Activated naive CD4-positive, alpha-beta T cell treated with anti-CD3 and anti-CD28 coated beads, Interleukin-2, amount 10 ng/mL, durations not matched to agents 7 days and 5 days (primary cell): ENCODE data around the gene CLDN20.
A peak's percentile ranks its signal among the peaks of the same experiment; 100 is the strongest.
"Not testable (repeated sequence)": the region's sequence is repeated elsewhere in the genome, so short reads cannot be mapped to it uniquely, and the experiment has no call there.

Experiments used
- CTCF ChIA-PET: fragments of 350-600 bp; sonication (Branson Sonifier 250); formaldehyde crosslinking; loops from one replicate; lab custom pipeline; 2021; ENCODE audit warnings: antibody characterized with exemption; lab: Charles Lee
- DNase-seq: peaks from one replicate; pipeline ENCODE4 v3.0.0-alpha.2; 2020
- H3K27ac Mint-ChIP-seq: one replicate; pipeline ENCODE4 v1.8.0; 2021; ENCODE audit warnings: mild to moderate bottlenecking, moderate library complexity, mixed read lengths
- H3K27me3 Mint-ChIP-seq: one replicate; pipeline ENCODE4 v1.8.0; 2021; ENCODE audit warnings: mild to moderate bottlenecking, mixed read lengths
- H3K36me3 Mint-ChIP-seq: one replicate; pipeline ENCODE4 v1.8.0; 2021; ENCODE audit warnings: mixed read lengths
- H3K4me1 Mint-ChIP-seq: one replicate; pipeline ENCODE4 v1.8.0; 2021; ENCODE audit warnings: mixed read lengths
- H3K4me3 Mint-ChIP-seq: one replicate; pipeline ENCODE4 v1.8.0; 2021; ENCODE audit warnings: mild to moderate bottlenecking, moderate library complexity, mixed read lengths
- H3K9me3 Mint-ChIP-seq: one replicate; pipeline ENCODE4 v1.8.0; 2021; ENCODE audit warnings: mixed read lengths

Gene CLDN20

DNA sequence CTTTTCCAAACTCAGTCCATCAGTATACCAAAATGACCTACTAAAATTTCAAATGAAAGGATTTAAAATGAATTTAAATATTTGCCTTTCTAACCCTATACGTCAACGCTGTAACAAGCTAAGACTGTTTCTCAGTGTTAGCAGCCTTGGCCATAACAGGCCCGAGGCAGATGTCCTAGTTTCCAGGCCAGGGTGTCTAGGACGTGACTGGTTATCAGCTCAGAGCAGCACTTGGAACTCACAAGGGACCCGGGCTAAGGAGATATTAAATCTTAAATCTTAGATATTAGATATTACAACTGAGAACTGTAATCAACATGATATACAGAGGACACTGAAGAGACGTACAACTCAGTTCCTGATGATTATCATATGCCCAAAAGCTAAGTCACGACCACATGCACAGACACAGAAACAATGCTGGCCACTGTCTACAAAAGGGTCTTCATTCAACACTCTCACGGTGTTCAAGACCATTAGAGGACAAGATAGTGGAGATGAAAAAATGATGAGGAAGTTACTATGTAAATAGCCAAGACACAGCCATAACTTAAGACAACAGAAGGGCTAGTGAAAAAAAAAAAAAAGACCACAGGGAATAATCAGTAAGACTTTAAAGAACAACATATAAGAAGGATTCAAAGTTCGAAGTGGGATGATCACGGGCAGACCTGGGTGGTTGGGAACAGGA is at the start of gene CLDN20:
TSS of gene CLDN20 (plus strand) at position 641 of the 691 bp plus-strand sequence. CDS start 11,707 bp downstream, outside the sequence.
- Mint-ChIP-seq H3K27ac (no peak within 1 kb of the TSS), H3K4me3 (no peak within 1 kb of the TSS), H3K36me3 (peaks cover 30% of the 10 kb centered on the region), H3K4me1 (peaks cover 4% of the 10 kb centered on the region), H3K27me3 (no peaks in the 10 kb centered on the region), H3K9me3 (no peaks in the 10 kb centered on the region)
- DNase-seq: no peak
- CTCF ChIA-PET: no interaction called here

GRCh38 chr6:155215906-155216305 is 47.9 kb upstream of the CLDN20 start:
- H3K27ac Mint-ChIP-seq: no peak overlapping the region
- no peaks in the 10 kb centered on the region for H3K9me3 Mint-ChIP-seq
- no peak overlapping the region for H3K4me3 Mint-ChIP-seq
- H3K36me3 Mint-ChIP-seq: no peaks in the 10 kb centered on the region
- no peak for DNase-seq
- H3K4me1 Mint-ChIP-seq: no peaks in the 10 kb centered on the region
- CTCF ChIA-PET: interaction anchor here (0.8 kb wide), 1 partner anchor 32 kb away, joined by 3 read pairs; no protein-coding TSS in a partner anchor
- H3K27me3 Mint-ChIP-seq: peaks cover 6% of the 10 kb centered on the region

DNA sequence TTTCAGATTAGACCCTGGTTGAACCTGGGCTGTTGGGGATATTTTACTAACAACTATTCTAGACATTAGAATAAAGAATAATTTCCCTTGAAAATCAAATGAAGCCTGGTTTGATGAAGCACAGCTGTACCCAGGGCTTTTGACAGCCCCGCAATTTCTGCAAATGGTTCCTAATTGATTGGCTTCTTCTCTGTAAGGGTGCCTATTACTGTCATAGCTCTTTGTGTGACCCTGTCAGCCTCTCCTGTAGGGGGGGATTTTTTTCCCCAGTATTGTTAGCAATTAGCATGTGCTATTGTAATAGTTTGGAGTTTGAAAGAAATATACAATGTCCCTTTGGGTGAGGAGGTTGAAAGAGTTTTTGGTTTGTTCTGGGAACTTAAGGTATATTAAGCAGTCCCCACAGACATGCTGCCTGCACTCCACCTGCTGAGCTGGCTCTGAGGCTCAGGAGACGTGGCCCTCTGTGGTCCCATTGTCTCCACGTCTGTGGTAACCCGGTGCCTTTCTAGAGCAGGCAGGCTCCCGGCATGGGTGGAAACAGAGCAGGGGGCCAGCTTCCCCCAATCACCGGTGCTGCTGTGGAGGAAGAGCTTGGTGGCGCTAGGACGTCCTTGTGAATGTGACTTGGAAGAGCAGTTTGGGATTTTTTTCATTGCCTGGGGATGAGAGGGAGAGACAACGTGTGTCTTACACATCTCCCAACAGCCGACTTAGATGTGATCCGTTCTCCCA is 47.3 kb upstream of the CLDN20 start:
- DNase-seq: no peak
- no peaks in the 10 kb centered on the region for H3K36me3 Mint-ChIP-seq
- CTCF ChIA-PET: interaction anchor here (0.8 kb wide), 1 partner anchor 32 kb away, joined by 3 read pairs; no protein-coding TSS in a partner anchor
- no peak overlapping the region for H3K27ac Mint-ChIP-seq
- peaks cover 6% of the 10 kb centered on the region for H3K27me3 Mint-ChIP-seq
- H3K9me3 Mint-ChIP-seq: no peaks in the 10 kb centered on the region
- no peak overlapping the region for H3K4me3 Mint-ChIP-seq
- no peaks in the 10 kb centered on the region for H3K4me1 Mint-ChIP-seq

- CTCF ChIA-PET, H3K4me3 Mint-ChIP-seq, H3K27ac Mint-ChIP-seq, H3K4me1 Mint-ChIP-seq, H3K9me3 Mint-ChIP-seq, H3K27me3 Mint-ChIP-seq, H3K36me3 Mint-ChIP-seq, DNase-seq: not testable (repeated sequence)
Measured at GRCh38 chr6:155218711-155219110, 45.1 kb upstream of the CLDN20 start.

GRCh38 chr6:155219299-155219698 is 44.5 kb upstream of the CLDN20 start:
- no peak for DNase-seq
- H3K27ac Mint-ChIP-seq: no peak overlapping the region
- no peak overlapping the region for H3K4me3 Mint-ChIP-seq
- H3K9me3 Mint-ChIP-seq: no peaks in the 10 kb centered on the region
- CTCF ChIA-PET: no interaction called here
- peaks cover 10% of the 10 kb centered on the region for H3K4me1 Mint-ChIP-seq
- no peaks in the 10 kb centered on the region for H3K36me3 Mint-ChIP-seq
- H3K27me3 Mint-ChIP-seq: peaks cover 6% of the 10 kb centered on the region

DNA sequence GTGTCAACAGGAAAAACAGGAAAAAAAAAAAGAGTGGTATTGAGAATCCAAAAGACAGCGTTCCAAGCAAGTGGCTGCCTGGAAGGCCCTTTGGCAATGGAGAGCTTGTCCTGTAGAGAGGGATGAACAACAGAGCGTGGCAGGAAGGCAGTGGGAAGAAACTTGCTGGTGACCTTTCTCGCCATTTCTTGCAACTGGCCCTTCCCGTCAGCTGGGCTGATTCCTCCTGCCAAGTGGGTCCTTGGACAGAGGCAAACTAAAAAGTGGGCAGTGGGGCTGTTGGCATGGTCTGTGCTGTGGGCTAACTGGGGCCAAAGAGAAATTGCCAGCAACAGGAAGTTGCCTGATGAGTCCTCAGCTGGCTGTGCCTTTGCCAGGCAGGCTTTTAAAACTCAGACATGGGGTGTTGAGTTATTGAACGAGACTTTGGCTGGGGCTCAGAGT is 43.9 kb upstream of the CLDN20 start:
- CTCF ChIA-PET: no interaction called here
- no peak overlapping the region for H3K4me3 Mint-ChIP-seq
- DNase-seq: no peak

GRCh38 chr6:155221086-155221485 is 42.7 kb upstream of the CLDN20 start:
- H3K27ac Mint-ChIP-seq: no peak overlapping the region
- no peak overlapping the region for H3K4me3 Mint-ChIP-seq
- CTCF ChIA-PET: interaction anchor here (0.7 to 1.0 kb wide), 2 partner anchors 30 to 51 kb away, joined by 3 to 4 read pairs; no protein-coding TSS in a partner anchor
- no peaks in the 10 kb centered on the region for H3K9me3 Mint-ChIP-seq
- DNase-seq: no peak
- no peaks in the 10 kb centered on the region for H3K36me3 Mint-ChIP-seq
- peaks cover 14% of the 10 kb centered on the region for H3K4me1 Mint-ChIP-seq
- H3K27me3 Mint-ChIP-seq: peaks cover 6% of the 10 kb centered on the region

More for the DNA sequence above, 43.9 kb upstream of the CLDN20 start:
- no peaks in the 10 kb centered on the region for H3K36me3 Mint-ChIP-seq
- peaks cover 6% of the 10 kb centered on the region for H3K27me3 Mint-ChIP-seq
- no peaks in the 10 kb centered on the region for H3K9me3 Mint-ChIP-seq
- no peak overlapping the region for H3K27ac Mint-ChIP-seq
- H3K4me1 Mint-ChIP-seq: peaks cover 14% of the 10 kb centered on the region

GRCh38 chr6:155222506-155222905 is 41.3 kb upstream of the CLDN20 start:
- no peaks in the 10 kb centered on the region for H3K36me3 Mint-ChIP-seq
- H3K4me3 Mint-ChIP-seq: no peak overlapping the region
- no peaks in the 10 kb centered on the region for H3K27me3 Mint-ChIP-seq
- H3K9me3 Mint-ChIP-seq: no peaks in the 10 kb centered on the region
- no peak for DNase-seq
- H3K27ac Mint-ChIP-seq: no peak overlapping the region
- CTCF ChIA-PET: interaction anchor here (3.5 kb wide), 1 partner anchor 44 kb away, joined by 9 read pairs; no protein-coding TSS in a partner anchor
- H3K4me1 Mint-ChIP-seq: peaks cover 14% of the 10 kb centered on the region

DNA sequence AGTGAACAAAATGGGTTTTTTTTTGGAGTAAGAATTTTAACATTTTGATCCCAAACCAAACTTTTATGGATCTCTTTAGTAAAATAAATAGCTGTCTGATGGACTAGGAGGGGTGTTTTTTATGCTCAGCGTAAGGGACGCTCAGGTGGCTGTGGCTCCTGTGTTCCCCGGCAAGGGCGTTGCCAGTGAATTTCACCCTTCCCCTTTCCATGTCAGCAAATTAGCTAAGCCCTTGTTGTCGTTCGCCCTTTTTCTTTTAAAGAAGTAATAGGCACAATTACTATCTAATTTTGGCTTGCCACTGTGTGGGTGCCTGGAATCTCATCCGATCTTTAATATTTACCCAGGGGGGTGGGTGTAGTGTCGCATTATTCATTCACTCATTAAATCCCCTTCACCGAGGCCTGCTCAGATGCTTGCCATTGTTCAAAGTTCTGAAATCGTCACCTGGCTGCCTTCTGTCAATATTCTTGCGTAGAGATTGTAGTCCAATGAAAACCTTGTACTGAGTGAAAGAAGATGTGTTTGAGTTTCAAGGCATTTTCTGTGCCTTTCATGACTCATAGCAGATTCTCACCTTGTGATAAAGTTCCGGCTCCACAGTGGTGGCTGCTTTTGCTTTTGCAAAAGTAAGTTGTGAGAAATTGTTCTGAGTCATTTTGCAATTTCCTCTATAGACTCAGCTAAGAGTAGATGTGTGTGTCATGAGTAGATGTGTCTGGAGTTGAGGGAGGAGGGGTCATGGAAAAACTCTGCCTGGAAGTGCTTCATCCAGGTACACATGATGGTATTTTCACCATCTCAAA is 40.0 kb upstream of the CLDN20 start:
- Mint-ChIP-seq H3K4me3 (no peak overlapping the region), H3K27me3 (no peaks in the 10 kb centered on the region), H3K9me3 (no peaks in the 10 kb centered on the region), H3K4me1 (peaks cover 14% of the 10 kb centered on the region), H3K27ac (peak overlapping the region; percentile 50), H3K36me3 (no peaks in the 10 kb centered on the region)
- CTCF ChIA-PET: interaction anchor here (1.0 to 3.5 kb wide), 4 partner anchors 16 to 46 kb away, joined by 3 to 9 read pairs (median 4); no protein-coding TSS in a partner anchor
- peak; percentile 45 for DNase-seq

DNA sequence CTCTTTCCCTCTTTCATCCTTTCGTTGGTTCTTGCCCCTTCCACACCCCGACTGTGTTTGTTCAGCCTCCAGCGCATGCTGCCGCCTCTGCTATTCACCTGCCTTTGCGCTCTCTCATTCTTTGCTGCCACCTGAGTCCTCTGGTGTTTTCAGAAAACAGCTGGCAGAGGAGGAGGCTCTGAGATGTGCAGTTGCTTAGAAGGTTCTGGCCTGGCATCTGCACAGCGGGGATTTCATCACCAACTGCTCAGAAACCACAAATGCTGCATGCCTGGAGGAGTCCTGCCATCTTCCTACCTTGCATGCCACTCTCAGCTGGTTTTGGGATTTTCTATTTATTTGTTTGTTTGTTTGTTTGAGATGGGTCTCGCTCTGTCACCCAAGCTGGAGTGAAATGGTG is 39.2 kb upstream of the CLDN20 start:
- CTCF ChIA-PET: interaction anchor here (1.2 to 3.5 kb wide), 3 partner anchors 15 to 46 kb away, joined by 3 to 9 read pairs (median 4); no protein-coding TSS in a partner anchor
- Mint-ChIP-seq H3K4me1 (peaks cover 14% of the 10 kb centered on the region), H3K27me3 (no peaks in the 10 kb centered on the region), H3K9me3 (peaks cover under 1% of the 10 kb centered on the region), H3K4me3 (no peak overlapping the region), H3K36me3 (no peaks in the 10 kb centered on the region), H3K27ac (no peak overlapping the region)
- DNase-seq: no peak

- CTCF ChIA-PET: no interaction called here
- no peaks in the 10 kb centered on the region for H3K36me3 Mint-ChIP-seq
- peaks cover 2% of the 10 kb centered on the region for H3K9me3 Mint-ChIP-seq
- H3K4me1 Mint-ChIP-seq: peaks cover 14% of the 10 kb centered on the region
- no peak overlapping the region for H3K27ac Mint-ChIP-seq
- H3K27me3 Mint-ChIP-seq: no peaks in the 10 kb centered on the region
- no peak overlapping the region for H3K4me3 Mint-ChIP-seq
- no peak for DNase-seq
Measured at GRCh38 chr6:155227046-155227445, 36.8 kb upstream of the CLDN20 start.

DNA sequence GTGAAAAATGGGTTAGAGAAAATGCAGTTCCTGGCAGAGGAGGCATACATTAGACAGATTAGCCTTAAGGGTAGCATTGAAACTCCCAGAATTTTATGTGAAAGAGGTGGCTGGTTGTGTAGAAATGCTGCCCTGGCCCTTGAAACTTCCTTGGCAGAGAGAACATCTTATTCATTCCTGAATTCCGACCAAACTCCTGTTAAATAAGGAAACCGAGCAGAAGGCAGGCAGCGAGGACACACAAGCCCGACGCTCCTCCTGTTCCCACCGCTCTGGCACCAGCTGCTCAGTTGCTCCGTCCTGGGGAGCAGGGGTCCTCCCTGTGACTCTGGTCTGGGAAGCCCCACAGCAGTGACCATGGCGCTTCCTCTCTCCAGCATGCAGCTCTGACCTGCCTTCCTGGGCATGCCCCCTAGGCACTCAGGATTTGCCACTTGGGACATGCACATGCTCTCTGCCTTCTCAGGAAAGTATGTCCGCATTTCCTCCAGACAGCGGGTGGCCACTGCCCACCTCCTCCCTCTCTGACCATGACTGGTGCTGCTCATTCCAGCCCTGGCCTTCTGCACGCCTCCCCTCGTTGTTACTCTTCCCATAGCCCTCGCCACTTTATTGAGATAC is 35.2 kb upstream of the CLDN20 start:
- no peak for DNase-seq
- CTCF ChIA-PET: interaction anchor here (0.8 kb wide), 1 partner anchor 19 kb away, joined by 3 read pairs; no protein-coding TSS in a partner anchor
- Mint-ChIP-seq H3K4me3 (no peak overlapping the region), H3K27ac (no peak overlapping the region), H3K4me1 (peaks cover 10% of the 10 kb centered on the region), H3K9me3 (peaks cover 2% of the 10 kb centered on the region), H3K27me3 (no peaks in the 10 kb centered on the region), H3K36me3 (no peaks in the 10 kb centered on the region)

DNA sequence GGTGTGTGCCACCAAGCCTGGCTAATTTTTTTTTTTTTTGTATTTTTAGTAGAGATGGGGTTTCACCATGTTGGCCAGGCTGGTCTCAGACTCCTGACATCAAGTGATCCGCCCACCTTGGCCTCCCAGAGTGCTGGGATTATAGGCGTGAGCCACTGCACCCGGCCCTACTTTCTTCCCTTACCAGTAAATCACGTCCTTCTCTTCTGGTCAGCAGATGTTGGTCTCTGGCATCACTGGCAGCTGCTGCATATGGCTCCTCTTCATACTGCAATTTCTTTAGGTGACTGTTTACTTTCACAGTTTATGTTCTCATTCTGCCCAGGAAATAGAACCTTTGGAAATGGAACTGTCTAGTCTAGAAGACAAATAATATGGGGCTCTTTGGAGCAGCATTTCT is 32.8 kb upstream of the CLDN20 start:
- H3K27ac Mint-ChIP-seq, H3K36me3 Mint-ChIP-seq, H3K4me1 Mint-ChIP-seq, H3K4me3 Mint-ChIP-seq, H3K9me3 Mint-ChIP-seq, CTCF ChIA-PET, DNase-seq, H3K27me3 Mint-ChIP-seq: not testable (repeated sequence)
